DMS 273 (cell line): ENCODE data around the gene CCNI.

Experiments
- DNase-seq: peaks from one replicate; lab custom pipeline; 2025; ENCODE audit not compliant: unreplicated experiment; lab: John Stamatoyannopoulos, UW

CCNI gene

DNA sequence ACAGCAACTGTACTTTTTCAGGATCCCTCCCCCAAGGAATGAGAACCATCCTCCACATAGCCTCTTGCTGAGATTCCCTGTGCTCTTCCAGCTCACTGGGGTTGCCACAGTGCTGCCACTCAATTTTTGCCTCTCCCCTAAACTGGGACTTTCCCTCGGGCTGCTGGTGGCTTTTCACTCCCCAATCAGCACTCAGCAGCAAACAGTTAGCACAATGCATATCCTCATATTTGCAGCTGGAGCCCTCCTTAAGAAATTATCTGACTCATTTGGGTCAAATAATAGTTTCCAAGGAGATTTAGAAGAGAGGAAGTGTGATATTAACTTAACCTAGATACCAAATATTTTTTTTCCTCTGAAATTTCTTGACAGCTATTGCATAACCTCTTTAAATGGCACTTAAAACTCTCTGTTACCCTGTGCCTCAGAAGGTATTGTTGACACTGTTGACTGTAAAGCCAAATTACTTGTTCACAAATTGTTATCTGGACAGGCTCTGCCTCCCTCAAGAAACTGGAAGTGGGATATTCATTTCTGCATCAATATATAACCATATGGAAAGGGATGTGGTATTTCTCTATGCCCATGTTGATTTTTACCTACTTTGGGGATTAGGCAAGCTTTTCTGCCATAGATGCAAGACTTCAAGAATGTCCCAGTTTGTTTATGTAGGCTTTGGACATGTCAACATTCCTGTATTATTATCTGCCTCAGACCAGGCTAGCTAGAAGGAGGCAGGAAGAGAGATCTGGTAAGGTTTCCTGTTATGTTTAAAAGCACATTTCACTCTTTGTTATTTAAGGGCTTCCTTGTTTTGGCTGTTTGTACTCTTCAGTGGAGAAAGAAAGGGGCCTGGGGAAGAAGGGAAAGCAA, 68.2 kb downstream of the CCNI start:
- no peak for DNase-seq

DNA sequence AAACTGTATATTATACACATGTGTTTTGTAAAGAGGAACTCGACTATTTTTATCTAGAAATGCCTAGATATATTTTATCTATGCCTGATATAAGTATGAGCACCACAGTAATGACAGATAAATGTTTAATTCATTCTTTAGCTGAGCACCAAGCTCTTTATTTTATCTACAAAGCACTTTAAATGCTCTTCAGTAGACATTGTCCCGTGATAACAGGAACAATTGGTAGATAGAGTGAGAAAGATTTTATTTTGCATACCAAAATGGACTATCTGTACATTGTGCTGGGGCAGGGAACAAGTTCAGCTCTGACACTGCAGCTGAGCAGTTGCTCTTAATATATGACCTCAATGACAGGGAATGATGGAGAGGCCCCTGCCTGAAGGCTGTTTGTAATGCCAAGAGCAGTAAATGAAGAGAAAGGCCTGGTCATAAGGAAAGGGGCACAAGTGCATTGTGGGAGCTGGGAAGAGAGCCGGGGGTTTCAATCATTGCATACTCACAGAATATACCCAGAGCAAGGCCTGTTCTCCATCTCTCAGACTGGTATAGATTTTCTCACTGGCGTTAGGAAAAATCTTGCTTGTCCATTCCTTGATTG, 68.9 kb downstream of the CCNI start:
- no peak for DNase-seq

DNA sequence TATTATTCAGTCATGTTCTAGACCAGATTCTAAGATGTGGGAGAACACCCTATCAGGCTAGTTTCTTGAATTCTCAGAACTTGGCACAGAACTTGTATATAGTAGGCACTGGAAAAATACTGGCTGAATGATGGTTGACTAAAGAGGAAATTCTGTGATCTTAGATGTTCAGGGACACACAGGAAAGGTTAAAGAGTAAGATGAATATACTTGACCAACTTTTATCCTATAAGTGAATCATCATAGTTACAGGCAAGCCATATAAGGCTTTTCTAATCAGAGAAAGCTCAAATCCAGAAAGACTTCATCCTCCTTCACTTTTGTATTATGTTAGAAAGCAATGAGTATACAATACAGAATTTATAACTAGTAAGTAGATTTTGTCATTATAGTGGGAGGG, 72.4 kb downstream of the CCNI start:
- no peak for DNase-seq

DNA sequence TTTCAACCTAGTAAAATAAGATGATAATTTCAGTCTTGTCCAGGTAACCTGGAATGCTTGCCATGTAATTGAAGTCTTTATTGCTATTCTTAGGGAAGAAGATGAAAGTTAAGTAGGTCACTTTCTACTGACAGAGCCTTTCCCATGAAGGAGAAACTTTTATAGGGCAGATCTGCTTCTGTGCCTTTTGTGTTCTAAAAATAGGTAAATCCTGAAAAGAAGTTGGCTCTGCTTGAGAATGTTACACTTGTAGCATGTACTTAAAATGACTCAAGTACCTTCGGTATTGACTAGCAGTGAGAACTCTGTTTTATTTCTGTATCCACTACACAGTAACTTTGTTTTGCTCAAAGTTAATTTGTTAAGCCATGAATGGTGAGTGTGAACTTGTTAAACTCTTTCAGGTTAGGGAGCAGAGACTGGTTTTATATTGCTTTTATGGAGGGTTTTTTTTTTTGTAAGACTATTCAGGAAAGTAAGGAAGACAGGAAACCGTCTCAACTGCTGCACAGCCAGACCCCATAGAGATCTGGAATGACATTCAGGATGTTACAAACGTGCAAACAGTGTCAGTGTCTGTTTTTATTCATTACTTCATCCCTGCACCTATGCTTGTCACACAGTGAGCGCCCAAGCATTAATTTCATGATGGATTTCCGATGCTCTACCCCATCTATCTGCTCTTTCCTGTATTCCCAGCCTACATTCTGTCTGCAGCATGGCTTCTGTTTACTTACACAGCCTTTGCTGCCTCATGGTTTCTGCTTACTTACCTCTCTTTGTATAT, 73.3 kb downstream of the CCNI start:
- DNase-seq, result no peak

DNA sequence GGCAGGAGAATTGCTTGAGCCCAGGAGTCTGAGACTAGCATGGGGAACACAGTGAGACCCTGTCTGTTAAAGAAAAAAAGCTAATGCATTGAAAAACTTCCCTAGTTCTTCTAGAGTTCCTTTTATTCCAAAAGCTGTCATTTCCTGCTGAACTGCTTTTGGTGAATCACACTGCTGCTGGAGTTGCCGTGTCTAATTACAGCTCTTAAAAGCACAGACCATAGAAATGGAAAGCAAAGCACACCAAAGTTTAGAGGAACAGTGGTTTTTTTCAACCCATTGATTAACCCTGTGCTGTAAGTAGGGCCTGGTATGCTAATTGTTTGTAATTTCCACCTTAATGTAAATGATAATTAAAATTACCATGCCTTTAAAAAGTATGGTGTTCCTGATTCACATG, 73.9 kb downstream of the CCNI start:
- no peak for DNase-seq

DNA sequence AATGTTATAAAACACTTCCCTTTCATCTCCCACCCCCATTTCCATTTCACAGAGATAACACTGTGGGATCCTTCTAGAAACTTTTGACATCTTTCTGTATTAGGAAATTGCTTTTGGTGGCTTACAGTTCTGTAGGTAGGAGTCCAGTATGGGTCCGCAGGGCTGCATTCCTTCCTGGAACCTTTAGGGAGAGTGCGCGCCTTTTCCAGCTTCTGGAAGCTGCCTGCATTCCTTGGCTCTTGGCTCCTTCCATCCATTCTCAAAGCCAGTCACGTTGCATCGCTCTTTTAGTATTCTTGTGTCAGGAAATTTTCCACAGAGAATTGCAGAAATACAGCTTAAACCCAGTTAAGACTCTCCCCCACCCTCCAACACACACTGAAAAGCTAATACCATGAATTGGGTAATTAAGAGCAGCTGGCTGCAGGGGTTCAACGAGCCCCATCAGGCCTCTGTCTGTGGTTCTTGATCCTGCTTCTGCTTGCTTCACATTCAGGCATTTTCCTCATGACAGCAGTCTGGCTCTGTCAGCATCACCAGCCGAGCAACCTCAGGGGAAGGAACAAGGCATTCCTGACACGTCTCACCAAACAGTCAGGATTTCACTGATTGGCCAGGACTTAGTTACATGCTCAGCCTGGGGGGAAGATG, 77.4 kb downstream of the CCNI start:
- no peak for DNase-seq

DNA sequence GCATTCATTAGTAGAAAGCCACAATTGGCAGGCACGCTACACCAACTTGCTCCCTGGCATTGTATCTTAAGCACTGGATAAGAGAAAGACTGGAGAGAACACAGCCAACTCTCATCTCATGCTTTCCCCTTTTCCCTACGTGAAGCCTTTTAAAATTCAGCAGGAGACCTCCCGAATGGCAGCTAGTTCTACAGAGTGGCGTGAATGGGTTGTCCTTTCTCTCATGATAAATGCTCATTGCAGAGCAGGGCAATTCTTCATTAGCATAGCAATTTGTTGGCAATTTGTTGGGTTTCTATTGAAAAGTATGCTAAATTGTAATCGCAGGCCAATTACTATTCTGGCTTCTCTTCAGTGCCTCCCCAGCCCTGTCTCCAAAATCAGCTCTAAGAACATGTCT, 78.3 kb downstream of the CCNI start:
- DNase-seq, result no peak
